GM12892 (cell line): ENCODE measurements around the gene PKP3.
"Not testable (repeated sequence)": the region's sequence is repeated elsewhere in the genome, so short reads cannot be mapped to it uniquely, and the experiment has no call there.

Experiments
- DNase-seq: peaks from one replicate; pipeline ENCODE4 v3.0.0; 2011; ENCODE audit not compliant: insufficient read length
- FAIRE-seq: peaks from 2 replicates; lab custom pipeline; 2011; peaks lifted over from hg19 to GRCh38; lab: Jason Lieb, UNC
- POLR2A ChIP-seq: IDR thresholded peaks from 2 replicates; pipeline ENCODE4 v1.6.1; 2011; ENCODE audit warnings: low read depth, low read length, control low read depth
- POLR2AphosphoS5 ChIP-seq: IDR thresholded peaks from 2 replicates; pipeline ENCODE4 v1.6.1; 2011; ENCODE audit warnings: low read depth, low read length, control low read depth
- TAF1 ChIP-seq: IDR thresholded peaks from 2 replicates; pipeline ENCODE4 v1.6.1; 2011; ENCODE audit warnings: low read depth, mild to moderate bottlenecking, control low read depth, low read length, borderline replicate concordance

Gene PKP3

DNA sequence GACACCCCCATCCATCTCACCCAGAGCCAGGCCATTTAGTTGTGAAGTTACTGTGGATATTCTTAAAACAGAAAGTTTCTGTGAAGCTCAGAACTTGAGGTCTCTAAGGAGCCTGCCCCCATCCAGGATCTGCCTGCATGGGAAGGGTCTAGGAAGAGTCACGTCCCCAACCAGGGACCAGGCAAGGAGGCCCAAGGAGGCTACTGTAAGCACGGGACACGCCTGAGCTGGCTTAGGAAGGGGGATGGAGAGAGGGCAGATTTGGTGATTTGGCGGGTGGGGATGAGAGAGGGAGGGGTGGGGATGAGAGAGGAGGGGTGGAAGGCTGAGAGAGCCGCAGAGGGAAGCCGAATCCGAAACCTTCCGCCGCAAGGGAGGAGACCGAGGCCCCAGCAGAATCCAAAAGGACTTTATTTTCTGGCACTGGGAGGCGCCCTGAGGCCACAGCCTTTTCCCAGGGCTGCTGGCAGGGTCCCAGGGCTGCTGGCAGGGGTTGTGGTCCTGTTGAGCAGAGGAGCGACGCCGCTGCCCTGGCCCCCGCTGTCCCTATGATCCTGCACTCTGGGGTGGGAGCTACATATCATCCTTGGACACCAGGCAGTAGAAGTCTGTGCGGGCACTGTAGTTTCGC is 11.4 kb downstream of the PKP3 start:
- DNase-seq (no peak), FAIRE-seq (no peak)
- no peak for TF ChIP-seq POLR2AphosphoS5
- no peak for TF ChIP-seq POLR2A
- no peak for TF ChIP-seq TAF1

DNA sequence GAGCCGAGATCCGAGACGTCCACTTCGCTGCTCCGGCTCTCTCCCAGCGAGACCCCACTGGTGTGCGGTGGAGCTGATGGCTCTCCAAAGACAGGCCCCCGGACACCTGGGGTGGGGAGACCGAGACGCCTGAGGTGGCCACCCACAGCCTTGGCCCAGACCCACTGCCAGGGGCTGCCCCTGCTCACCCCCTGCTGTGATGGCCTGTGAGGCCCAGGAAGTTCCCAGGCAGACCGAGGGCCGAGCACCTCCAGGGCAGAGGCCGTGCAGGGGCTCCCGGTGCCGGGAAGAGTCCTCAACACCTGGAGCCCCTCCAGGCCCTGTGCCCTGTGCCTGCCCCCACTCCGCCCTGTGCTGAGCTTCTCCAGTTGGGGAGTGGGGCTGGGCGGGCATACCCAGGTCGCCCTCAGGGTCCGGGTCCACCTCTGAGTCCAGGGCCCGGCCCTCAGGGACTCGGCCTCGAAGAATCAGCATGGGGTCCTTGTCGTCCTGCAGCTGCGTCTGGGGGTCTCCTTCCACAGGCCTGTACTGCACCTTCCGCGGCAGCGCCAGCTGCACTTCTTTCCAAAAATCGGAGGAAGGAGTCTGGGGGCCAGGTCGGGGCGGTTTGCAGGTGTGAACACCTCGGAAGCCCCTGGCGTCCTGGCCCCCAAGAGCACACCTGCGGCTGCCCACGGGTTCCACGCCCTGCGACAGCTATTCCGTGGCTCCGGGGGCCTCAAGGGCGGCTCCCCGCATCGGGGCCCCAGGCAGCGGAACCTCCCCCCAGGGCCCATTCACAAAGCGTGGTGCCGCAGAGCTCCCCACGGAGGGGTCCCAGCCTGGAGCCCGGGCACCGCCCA is 12.2 kb downstream of the PKP3 start:
- TF ChIP-seq POLR2A: no peak
- DNase-seq (no peak), FAIRE-seq (no peak)

DNA sequence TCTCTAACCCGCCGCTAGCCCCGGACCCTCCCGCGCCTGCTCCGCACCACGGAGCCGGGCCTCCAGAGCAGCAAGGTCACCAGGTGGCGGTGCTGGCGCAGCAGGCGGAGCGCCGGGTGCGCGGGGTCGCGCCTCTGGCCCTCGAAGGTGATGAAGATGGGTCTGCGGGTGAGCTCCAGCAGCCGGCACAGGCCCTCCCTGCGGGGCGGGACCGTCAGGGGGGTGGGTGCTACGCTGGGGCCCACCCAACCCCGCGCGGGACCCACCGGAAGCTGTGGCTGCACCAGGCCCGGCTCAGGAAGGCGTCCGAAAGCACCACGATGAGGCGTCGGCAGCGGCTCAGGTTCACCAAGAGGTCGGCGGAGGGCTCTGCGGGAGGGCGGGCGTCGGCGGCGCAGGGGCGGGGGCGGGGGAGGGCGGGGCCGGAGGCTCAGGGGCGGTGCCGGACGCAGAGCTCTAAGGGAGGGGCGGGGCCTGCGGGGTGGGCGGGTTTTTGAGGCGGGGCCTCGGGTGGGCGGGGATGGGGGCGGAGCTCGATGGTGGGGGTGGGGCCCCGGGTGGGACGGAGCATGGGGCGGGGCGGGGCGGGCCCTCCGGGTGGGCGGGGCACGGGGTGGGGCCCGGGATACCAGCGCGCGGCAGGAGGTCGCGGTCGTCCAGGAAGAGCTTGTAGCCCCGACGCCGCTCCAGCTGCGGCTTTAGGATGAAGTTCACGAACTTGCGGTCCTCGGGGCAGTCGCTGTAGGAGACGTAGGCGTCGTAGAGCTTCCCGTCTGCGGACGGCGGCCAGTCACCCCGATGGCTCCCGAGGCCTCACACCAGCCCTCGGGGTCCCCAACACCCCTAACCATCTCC is 13.0 kb downstream of the PKP3 start:
- FAIRE-seq: peak; percentile 82
- DNase-seq: peak; percentile 94
- no peak; the same call in 1 of the 2 replicates for TF ChIP-seq POLR2A
- no peak for TF ChIP-seq POLR2AphosphoS5
- TF ChIP-seq TAF1: no peak

DNA sequence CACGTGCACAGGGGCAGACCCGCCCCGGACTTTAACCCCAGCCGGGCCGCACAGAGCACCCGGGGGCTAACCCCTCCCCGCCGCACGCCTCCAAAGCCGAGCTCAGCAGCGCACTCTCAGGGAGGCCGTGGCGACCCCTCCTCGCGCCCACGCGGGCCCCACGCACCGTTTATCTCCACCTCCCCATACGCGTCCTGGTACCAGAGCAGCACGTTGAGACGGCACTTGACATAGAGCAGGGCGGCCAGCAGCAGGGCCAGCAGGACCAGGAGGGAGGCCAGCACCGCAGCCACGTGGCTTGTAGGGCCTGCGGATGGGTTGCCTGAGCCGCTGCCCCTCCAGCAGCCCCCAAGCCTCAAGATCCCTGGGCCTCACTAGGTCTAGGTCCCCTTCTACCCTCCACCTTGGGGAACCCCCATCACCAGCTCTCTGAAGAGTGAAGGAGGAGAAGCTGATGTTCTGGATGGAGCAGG is 13.7 kb downstream of the PKP3 start:
- DNase-seq: no peak
- no peak for FAIRE-seq
- TF ChIP-seq POLR2A (no peak), POLR2AphosphoS5 (no peak), TAF1 (no peak)

DNA sequence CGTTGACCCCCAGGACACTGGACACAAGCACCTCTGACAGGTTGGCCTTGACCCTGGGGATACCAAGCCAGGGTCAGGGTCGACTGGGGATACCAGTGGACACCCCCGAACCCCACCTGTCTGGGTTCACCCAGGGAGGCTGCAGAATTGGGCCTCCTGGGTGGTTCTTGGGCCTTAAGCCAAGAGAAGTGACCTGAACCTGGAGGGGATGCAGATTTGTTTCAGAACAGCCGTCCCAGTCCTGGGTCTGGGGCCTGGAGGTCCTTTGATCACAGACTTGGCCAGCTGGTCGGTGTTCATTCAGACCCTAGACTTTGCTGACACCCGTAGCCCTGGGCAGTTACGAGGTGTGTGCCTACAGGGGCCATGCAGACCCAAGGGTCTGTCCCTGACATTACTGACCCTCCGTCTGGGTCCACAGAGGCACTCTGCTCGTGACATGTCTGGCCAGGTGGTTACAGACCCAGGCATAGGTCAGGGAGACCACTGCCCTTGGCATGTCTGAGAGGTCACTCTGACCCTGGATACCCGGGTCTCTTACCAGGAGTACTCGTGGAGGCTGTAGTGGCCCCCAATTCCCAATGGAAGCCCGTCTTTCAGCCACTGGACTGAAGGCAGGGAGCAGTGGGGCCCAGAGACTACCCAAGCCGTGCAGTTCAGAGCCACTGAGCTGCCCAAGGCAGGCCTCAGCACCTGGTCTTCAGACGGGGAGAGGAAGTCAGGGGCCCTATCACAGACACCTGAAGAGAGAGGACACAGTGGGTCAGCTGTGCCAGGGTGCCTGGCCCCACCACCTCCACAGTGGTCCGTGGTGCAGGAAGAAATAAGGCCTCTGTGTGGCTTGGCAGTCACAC is 14.4 kb downstream of the PKP3 start:
- DNase-seq (no peak), FAIRE-seq (no peak)
- TF ChIP-seq POLR2A: no peak

DNA sequence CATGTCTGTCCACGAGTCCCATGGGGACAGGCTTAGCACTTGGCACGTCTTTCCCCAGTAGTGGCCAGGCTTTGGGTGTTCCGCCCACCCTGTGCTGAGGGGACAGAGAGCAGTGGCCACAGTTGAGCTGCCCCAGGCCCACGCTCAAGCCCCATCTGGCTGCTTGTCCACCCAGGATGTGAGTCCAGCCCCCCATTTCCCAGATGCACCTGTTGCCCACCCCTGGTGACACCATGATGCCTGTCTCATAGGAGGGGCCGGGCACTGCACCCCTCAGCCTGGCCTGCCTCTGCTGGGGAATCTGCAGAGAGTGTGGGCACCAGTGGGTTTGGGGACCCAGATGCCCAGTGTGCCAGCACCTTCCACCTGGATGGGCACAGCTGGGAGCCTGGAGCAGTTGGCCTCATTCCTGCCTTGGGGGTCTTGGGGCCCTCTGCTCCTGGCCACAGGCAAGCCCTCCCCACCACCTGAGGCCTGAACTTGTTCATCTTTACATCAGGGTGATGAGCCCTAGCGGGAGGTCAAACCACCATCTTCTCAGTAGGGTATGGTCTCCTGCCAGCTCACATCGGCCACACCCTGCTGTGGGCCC is 15.1 kb downstream of the PKP3 start:
- no peak for TF ChIP-seq POLR2A
- no peak for TF ChIP-seq TAF1
- TF ChIP-seq POLR2AphosphoS5: no peak
- FAIRE-seq: no peak
- no peak for DNase-seq

DNA sequence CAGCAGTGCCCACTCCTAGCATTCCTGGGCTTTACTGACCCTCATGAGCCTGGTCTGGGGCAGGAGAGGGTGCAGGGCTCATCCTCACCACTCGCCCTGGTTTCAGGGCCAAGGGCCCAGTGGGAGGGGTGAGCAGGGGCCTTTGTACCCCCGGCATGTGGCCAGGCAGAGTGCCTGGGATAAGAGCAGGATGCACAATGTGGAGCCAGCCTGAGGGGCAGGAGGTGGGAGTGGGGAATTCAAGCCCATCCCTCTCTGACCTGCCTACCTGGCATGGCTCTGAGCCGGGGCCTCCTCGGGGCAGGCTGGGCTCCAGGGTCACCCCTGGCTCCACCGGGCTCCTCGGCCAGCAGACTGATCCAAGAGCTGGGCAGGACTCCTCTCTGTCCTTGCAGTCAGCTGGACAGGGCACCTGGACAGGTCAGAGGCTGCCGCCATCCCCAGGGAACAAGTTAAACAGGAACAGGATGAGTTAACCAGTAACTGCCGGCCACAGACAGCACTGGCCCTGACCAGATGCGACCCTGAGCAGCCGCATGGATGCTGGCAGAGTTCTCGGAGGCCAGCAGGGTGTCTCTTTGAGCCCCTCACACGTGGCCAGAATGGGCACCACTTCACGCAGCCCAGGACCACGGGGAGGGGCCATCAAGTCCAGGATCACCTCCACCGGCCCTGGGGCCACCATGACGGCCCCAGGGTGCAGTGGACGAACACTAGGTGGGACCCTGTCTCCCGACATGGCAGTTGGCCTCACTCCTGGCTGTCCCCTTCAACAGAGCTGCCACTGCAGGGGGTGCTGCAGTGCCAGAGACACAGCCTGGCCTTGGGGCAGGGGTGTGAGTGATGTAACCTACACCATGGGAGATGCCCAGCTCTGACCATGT is 15.8 kb downstream of the PKP3 start:
- DNase-seq (no peak), FAIRE-seq (peak; percentile 21)
- TF ChIP-seq POLR2AphosphoS5 (no peak), POLR2A (no peak), TAF1 (no peak)

DNA sequence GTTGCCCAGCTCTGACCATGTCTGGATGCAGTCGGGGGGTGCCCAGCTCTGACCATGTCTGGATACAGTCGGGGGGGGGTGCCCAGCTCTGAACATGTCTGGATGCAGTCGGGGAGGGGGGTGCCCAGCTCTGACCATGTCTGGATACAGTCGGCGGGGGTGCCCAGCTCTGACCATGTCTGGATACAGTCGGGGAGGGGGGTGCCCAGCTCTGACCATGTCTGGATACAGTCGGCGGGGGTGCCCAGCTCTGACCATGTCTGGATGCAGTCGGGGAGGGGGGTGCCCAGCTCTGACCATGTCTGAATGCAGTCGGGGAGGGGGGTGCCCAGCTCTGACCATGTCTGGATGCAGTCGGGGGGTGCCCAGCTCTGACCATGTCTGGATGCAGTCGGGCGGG is 16.7 kb downstream of the PKP3 start:
- DNase-seq, FAIRE-seq: not testable (repeated sequence)

DNA sequence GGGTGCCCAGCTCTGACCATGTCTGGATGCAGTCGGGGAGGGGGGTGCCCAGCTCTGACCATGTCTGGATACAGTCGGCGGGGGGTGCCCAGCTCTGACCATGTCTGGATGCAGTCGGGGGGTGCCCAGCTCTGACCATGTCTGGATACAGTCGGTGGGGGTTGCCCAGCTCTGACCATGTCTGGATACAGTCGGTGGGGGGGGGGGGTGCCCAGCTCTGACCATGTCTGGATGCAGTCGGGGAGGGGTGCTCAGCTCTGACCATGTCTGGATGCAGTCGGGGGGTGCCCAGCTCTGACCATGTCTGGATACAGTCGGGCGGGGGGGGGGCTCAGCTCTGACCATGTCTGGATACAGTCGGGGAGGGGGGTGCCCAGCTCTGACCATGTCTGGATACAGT is 17.5 kb downstream of the PKP3 start:
- not testable (repeated sequence) for FAIRE-seq, DNase-seq

DNA sequence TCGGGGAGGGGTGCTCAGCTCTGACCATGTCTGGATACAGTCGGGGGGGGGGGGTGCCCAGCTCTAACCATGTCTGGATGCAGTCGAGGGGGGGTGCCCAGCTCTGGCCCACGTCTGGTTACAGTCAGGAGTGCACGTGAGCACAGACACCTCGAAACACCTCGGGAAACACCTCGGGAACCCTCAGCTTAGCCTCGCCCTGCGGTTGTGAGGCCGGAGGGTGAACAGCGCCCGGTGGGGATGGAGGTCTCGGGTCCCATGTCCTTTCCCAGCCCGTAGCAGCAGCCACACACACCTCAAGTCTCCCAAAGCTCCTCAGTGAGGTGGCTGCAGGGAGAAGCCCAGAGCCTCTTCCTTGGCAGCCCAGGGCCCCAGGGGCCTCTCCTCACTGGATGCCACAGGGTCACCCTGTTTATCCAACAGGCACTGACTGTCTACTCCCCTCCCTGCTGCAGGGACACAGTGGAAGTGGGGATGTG is 18.7 kb downstream of the PKP3 start:
- DNase-seq: no peak
- TF ChIP-seq POLR2AphosphoS5: no peak
- TF ChIP-seq TAF1: no peak
- no peak for TF ChIP-seq POLR2A
- FAIRE-seq: no peak
